ENCODE measurements around the gene ZCCHC4. TPM values are rescaled to one million over a fixed set of nuclear protein-coding genes. Genes with fewer than 3 reads are reported as not detected.

Gene ZCCHC4
- total RNA-seq, 1 experiment from 2014 or later, result 12.3 TPM

DNA sequence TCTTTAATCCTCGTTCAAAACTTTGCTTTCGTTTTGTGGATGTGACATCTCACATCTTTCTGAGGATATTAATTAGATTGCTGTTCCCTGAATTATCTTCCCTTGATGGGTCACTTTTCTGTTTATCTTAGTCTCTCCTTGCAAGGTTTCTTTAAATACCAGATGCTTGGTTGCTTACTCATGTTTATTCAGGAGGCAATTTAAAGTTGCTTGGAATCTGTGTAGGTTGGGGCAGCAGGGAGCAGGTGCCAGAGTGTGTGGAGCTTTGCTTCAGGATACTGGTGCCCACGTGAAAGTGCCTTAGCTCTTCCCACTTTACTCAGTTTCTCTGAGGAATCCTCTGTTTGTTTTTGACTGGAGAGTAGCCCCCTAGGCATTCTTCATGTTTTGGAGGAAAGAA lies 88.5 kb downstream of the ZCCHC4 start:
- TF ChIP-seq YY1 (IDR thresholded peaks at IDR 0.05; ENCODE audit: extremely low read depth, insufficient replicate concordance, low read depth, low read length) (no peak), SP1 (IDR thresholded peaks at IDR 0.05; ENCODE audit: low read depth) (no peak), CBX3 (IDR thresholded peaks at IDR 0.05; ENCODE audit: low read depth) (no peak), TCF7L2 (IDR thresholded peaks at IDR 0.05; ENCODE audit: borderline replicate concordance, extremely low read depth, insufficient read depth, insufficient read length) (no peak), RAD21 (IDR thresholded peaks at IDR 0.05; ENCODE audit: low read depth) (no peak), POLR2AphosphoS5 (IDR thresholded peaks at IDR 0.05; ENCODE audit: low read depth, low read length) (no peak), SRF (IDR thresholded peaks at IDR 0.05; ENCODE audit: low read depth) (no peak), EZH2 (IDR thresholded peaks at IDR 0.05) (no peak), FOSL1 (IDR thresholded peaks at IDR 0.05; ENCODE audit: low read depth) (no peak), POLR2A (IDR thresholded peaks at IDR 0.05; ENCODE audit: borderline replicate concordance, extremely low read depth, insufficient read depth, insufficient read length) (no peak), SIN3A (IDR thresholded peaks at IDR 0.05; ENCODE audit: low read depth) (no peak), ELF1 (IDR thresholded peaks at IDR 0.05; ENCODE audit: borderline replicate concordance, low read depth) (no peak), ZFX (IDR thresholded peaks at IDR 0.05) (no peak), ZNF274 (IDR thresholded peaks at IDR 0.05; ENCODE audit: low read depth, low read length) (no peak)
- TF ChIP-seq, protein P1, sequence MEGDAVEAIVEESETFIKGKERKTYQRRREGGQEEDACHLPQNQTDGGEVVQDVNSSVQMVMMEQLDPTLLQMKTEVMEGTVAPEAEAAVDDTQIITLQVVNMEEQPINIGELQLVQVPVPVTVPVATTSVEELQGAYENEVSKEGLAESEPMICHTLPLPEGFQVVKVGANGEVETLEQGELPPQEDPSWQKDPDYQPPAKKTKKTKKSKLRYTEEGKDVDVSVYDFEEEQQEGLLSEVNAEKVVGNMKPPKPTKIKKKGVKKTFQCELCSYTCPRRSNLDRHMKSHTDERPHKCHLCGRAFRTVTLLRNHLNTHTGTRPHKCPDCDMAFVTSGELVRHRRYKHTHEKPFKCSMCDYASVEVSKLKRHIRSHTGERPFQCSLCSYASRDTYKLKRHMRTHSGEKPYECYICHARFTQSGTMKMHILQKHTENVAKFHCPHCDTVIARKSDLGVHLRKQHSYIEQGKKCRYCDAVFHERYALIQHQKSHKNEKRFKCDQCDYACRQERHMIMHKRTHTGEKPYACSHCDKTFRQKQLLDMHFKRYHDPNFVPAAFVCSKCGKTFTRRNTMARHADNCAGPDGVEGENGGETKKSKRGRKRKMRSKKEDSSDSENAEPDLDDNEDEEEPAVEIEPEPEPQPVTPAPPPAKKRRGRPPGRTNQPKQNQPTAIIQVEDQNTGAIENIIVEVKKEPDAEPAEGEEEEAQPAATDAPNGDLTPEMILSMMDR (IDR thresholded peaks at IDR 0.05 in 2 of 3, conservative IDR thresholded peaks at IDR 0.05 in 1 of 3; ENCODE audit: borderline replicate concordance in 1 of 3, insufficient read depth in 1 of 3, low read depth in 2 of 3, low read length in 2 of 3), result no peak
- TF ChIP-seq, protein P2, sequence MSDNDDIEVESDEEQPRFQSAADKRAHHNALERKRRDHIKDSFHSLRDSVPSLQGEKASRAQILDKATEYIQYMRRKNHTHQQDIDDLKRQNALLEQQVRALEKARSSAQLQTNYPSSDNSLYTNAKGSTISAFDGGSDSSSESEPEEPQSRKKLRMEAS (IDR thresholded peaks at IDR 0.05), result no peak
- TF ChIP-seq, protein P3, sequence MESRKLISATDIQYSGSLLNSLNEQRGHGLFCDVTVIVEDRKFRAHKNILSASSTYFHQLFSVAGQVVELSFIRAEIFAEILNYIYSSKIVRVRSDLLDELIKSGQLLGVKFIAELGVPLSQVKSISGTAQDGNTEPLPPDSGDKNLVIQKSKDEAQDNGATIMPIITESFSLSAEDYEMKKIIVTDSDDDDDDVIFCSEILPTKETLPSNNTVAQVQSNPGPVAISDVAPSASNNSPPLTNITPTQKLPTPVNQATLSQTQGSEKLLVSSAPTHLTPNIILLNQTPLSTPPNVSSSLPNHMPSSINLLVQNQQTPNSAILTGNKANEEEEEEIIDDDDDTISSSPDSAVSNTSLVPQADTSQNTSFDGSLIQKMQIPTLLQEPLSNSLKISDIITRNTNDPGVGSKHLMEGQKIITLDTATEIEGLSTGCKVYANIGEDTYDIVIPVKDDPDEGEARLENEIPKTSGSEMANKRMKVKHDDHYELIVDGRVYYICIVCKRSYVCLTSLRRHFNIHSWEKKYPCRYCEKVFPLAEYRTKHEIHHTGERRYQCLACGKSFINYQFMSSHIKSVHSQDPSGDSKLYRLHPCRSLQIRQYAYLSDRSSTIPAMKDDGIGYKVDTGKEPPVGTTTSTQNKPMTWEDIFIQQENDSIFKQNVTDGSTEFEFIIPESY (IDR thresholded peaks at IDR 0.05; ENCODE audit: extremely low read depth, insufficient replicate concordance, low read length), result no peak
- TF ChIP-seq, protein P4, sequence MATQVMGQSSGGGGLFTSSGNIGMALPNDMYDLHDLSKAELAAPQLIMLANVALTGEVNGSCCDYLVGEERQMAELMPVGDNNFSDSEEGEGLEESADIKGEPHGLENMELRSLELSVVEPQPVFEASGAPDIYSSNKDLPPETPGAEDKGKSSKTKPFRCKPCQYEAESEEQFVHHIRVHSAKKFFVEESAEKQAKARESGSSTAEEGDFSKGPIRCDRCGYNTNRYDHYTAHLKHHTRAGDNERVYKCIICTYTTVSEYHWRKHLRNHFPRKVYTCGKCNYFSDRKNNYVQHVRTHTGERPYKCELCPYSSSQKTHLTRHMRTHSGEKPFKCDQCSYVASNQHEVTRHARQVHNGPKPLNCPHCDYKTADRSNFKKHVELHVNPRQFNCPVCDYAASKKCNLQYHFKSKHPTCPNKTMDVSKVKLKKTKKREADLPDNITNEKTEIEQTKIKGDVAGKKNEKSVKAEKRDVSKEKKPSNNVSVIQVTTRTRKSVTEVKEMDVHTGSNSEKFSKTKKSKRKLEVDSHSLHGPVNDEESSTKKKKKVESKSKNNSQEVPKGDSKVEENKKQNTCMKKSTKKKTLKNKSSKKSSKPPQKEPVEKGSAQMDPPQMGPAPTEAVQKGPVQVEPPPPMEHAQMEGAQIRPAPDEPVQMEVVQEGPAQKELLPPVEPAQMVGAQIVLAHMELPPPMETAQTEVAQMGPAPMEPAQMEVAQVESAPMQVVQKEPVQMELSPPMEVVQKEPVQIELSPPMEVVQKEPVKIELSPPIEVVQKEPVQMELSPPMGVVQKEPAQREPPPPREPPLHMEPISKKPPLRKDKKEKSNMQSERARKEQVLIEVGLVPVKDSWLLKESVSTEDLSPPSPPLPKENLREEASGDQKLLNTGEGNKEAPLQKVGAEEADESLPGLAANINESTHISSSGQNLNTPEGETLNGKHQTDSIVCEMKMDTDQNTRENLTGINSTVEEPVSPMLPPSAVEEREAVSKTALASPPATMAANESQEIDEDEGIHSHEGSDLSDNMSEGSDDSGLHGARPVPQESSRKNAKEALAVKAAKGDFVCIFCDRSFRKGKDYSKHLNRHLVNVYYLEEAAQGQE (IDR thresholded peaks at IDR 0.05; ENCODE audit: low read depth), result no peak

More for the DNA sequence above, 88.5 kb downstream of the ZCCHC4 start:
- H3K9ac ChIP-seq (ENCODE audit: low read length), result no peak overlapping the region
- H4K20me1 ChIP-seq (ENCODE audit: insufficient read depth), result no peaks in the 10 kb centered on the region
- CTCF ChIA-PET, result no interaction called here
- no peak overlapping the region for H3K4me3 ChIP-seq (replicated peaks in 1 of 2; ENCODE audit: low read depth in 1 of 2, low read length in 2 of 2)
- no peak overlapping the region for H2AFZ ChIP-seq (ENCODE audit: low read depth, low read length, poor library complexity, severe bottlenecking)
- intact Hi-C loops (cut with micrococcal nuclease), result no loop called here
- no peaks in the 10 kb centered on the region for H3K79me2 ChIP-seq (ENCODE audit: insufficient read depth, low read length)
- H3K9me3 ChIP-seq (ENCODE audit: control insufficient read depth in 1 of 2, insufficient read depth in 1 of 2, low read depth in 1 of 2, low read length in 2 of 2), result no peaks in the 10 kb centered on the region
- RAD21 ChIA-PET (ENCODE audit: low non-redundant PET in 1 of 2, low total read pairs in 2 of 2, uncharacterized antibody in 2 of 2, unreplicated experiment in 2 of 2), result no interaction called here
- H3K27me3 ChIP-seq (ENCODE audit: insufficient read depth, low read length), result no peaks in the 10 kb centered on the region
- DNase-seq (ENCODE audit: low read depth, low spot score), result no peak
- H3K9me2 ChIP-seq (ENCODE audit: insufficient read depth), result no peaks in the 10 kb centered on the region
- BruUV-seq (replicated peaks), result no TSS peak
- H3K36me3 ChIP-seq (ENCODE audit: control insufficient read depth in 1 of 2, insufficient read depth in 2 of 2, low read length in 2 of 2), result peaks cover 21 to 30% of the 10 kb centered on the region in 2 experiments
- no peak for ATAC-seq
- POLR2A ChIA-PET, result no interaction called here
- H3K27ac ChIP-seq (ENCODE audit: low read depth, low read length), result no peak overlapping the region
- no peak overlapping the region for H3K4me2 ChIP-seq (ENCODE audit: low read length)
- H3K4me1 ChIP-seq (ENCODE audit: control insufficient read depth in 1 of 2, insufficient read depth in 2 of 2, low read length in 2 of 2), result no peaks in the 10 kb centered on the region
